ENCODE results near the gene PHRF1. TPM values are rescaled to one million over a fixed set of nuclear protein-coding genes. Genes with fewer than 3 reads are reported as not detected.
"Not testable (repeated sequence)": the region's sequence is repeated elsewhere in the genome, so short reads cannot be mapped to it uniquely, and the experiment has no call there.

Gene PHRF1
- total RNA-seq, 1 donor from 2014 or later, result 27.3 TPM

DNA sequence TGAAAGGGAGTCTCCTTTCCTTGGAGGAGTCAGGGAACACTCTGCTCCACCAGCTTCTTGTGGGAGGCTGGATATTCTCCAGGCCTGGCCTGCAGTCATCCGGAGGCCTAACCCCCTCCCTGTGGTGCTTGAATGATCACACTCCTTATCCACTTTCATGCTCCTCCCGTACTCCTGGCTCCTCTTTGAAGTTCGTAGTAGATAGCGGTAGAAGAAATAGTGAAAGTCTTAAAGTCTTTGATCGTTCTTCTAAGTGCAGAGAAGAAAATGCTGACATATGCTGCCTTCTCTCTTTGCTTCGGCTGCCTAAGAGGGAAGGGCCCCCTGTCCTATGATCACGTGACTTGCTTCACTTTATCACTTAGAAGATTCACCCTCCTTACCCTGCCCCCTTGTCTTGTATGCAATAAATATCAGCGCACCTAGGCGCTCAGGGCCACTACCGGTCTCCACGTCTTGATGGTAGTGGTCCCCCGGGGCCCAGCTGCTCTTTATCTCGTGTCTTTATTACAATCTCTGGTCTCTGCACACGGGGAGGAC lies 2.2 kb upstream of the PHRF1 start:
- not testable (repeated sequence) for DNase-seq

DNA sequence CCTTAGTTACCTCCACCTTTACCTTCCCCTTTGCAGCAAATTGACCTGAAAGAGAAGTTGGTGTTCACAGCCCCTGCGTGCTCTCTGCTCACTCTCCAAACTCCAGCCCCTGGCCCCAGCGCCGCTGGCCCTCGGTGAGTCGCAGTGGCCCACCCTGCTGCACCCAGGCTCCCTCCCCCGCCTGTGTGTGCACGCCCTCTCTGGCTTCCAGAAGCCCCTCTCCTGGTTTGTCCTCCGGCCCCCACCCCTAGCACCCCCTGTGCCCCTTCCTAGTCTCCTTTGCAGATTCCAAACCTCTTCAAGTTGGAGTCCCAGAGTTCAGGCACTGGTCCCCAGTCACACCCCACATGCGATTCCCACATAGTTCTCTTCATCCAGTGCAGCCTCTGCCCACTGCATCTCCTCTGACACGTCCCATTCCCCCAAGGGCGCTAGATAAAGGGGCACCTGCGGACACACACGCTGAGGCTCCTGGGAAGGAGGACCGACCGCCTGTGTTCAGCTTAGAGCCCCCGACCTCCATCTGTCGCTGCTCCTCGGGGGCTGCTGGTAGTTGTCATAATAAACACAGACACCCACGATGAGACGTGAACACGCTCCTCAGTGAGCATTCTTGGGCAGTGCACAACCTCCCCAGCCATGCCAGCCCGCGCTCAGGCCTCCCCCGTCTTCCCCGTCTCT lies 1.5 kb upstream of the PHRF1 start:
- no peak for DNase-seq

- no peak for DNase-seq
Observed at GRCh38 chr11:575313-575995, 816 bp upstream of the PHRF1 start.

GRCh38 chr11:576811-577610 lies 741 bp downstream of the PHRF1 start:
- DNase-seq, result no peak

DNA sequence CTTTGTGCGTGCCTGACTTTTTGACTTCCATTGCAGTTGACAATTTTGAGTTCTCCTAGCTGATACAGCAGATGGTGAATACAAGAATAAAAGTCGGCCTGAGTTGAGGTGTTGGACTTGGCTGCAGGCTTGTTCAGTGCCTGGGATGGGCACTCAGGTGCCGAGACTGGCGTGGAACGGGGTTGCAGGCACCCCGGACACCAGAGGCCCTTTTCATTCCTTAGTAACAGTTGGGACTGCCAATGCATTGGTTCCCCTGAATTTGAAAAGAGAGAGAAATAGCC lies 1.3 kb downstream of the PHRF1 start:
- DNase-seq, result no peak

DNA sequence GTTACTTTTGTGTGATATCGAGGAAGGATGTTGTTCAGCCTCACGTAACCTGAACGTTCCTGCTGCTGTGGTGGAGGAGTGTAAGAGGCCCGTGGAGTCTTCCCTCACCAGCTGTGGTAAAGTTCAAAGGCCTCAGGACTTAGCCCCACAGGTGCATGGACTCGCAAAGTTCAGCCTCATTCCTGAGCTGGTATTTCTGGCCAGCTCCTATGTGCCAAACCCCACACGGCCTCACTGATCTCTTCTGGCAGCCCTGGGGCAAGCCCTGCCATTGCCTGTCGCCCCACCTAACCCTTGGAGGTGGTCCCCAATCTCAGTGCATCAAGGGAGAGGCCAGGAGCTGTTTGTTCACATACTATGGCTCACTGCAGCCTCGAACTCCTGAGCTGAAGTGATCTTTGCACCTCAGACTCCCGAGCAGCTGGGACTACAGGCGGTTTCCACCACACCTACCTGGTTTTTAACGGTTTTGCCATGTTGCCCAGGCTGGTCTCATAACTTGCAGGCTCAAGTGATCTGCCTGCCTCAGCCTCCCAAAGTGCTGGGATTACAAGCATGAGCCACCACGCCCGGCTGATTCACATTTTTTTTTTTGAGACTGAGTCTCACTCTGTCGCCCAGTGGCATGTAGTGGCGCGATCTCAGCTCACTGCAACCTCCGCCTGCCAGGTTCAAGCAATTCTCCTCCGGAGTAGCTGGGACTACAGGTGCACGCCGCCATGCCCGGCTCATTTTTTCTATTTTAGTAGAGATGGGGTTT lies 2.2 kb downstream of the PHRF1 start:
- DNase-seq, result no peak

GRCh38 chr11:579830-580601 lies 3.7 kb downstream of the PHRF1 start:
- no peak for DNase-seq

- DNase-seq, result no peak
Observed at GRCh38 chr11:581342-581741, 5.1 kb downstream of the PHRF1 start.

- DNase-seq, result peak; percentile 38
Observed at GRCh38 chr11:581752-582151, 5.5 kb downstream of the PHRF1 start.

GRCh38 chr11:584287-584686 lies 8.0 kb downstream of the PHRF1 start:
- DNase-seq, result no peak

GRCh38 chr11:586376-587316 lies 10.4 kb downstream of the PHRF1 start:
- DNase-seq, result no peak

DNA sequence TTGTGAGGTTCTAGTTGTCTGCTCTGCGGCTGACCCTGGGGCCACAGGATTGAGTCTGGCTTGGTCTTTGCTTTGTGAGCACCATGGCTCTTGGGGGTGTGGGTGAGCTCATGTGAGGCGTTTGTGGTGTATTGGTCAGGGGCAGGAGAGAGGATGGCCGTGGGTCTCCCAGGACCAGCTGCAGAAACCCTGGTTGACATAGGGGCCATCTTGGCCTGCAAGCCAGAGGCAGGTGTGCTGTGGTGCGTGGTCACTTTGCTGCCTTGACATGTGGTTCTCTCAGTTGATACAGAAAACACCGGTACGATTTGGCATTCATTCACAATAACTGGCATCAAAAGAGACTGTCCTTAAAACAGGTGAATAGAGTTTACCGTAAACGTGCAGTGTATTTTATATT lies 11.3 kb downstream of the PHRF1 start:
- DNase-seq, result no peak

GRCh38 chr11:587978-588380 lies 11.7 kb downstream of the PHRF1 start:
- no peak for DNase-seq

DNA sequence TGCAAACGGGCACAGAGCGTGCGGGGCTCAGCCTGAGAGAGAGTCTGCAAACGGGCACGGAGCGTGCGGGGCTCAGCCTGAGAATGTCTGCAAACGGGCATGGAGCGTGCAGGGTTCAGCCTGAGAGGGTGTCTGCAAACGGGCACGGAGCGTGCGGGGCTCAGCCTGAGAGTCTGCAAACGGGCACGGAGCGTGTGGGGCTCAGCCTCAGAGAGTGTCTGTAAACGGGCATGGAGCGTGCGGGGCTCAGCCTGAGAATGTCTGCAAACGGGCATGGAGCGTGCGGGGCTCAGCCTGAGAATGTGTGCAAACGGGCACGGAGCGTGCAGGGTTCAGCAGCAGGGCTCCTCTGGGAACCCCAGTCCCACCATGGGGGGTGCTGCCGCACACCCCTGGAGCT lies 13.5 kb downstream of the PHRF1 start:
- DNase-seq, result no peak

GRCh38 chr11:590997-591396 lies 14.7 kb downstream of the PHRF1 start:
- no peak for DNase-seq

GRCh38 chr11:592501-592900 lies 16.2 kb downstream of the PHRF1 start:
- no peak for DNase-seq

DNA sequence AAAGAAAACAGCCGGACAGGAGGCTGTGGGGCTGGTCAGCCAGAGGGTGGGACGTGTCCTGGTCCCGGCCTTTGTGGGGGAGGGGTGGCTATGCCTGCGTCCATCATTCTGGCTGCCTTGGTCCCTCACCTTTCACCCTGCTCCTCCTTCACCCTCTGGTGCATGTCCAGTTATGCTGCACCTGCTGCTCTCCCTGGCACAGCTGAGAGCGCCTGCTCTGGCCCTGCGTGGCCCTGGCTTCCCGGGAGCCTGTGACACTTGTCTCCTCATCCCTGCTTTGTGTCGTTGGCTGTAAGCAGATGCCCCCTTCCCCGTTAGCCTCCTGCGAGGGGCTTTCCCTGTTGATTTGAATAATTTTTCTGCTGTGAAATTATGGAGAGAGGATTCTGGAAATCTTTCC lies 16.6 kb downstream of the PHRF1 start:
- DNase-seq, result no peak

- DNase-seq, result no peak
Observed at GRCh38 chr11:593347-593746, 17.1 kb downstream of the PHRF1 start.

DNA sequence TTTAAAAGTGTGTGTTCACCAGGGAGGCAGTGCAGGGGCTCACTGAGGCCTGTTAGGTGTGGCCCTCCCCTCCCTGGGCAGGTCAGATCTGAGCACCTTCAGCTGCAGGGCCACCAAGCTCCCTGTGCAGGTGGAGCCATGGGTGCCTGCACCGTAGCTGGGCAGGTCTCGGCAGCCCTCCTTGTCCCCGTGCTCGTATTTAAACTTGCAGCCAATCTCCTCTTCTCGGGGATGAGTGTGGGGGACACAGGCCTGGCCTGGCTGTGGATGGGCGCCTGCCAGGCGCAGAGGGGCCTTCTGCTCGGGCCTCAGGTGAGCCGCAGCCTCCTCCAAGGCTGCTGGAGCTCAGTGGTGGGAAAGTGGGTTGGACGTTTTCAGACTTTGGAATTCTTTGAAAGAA lies 19.1 kb downstream of the PHRF1 start:
- no peak for DNase-seq

- DNase-seq, result no peak
Observed at GRCh38 chr11:596374-596773, 20.1 kb downstream of the PHRF1 start.

Measured in occipital lobe (tissue), 2 donors.